Parathyroid adenoma (tissue), 2 donors: ENCODE measurements around the gene TRIM71.

ENCODE experiments used
- H2AFZ ChIP-seq: fragments of 300-600 bp; sonication (generic); one replicate; pipeline ENCODE4 v1.7.0; 2017; ENCODE audit warnings: antibody characterized with exemption, mild to moderate bottlenecking
- H3K27ac ChIP-seq: fragments of 300-600 bp; sonication (generic); one replicate; pipeline ENCODE4 v1.7.0; 2017
- H3K27me3 ChIP-seq: fragments of 300-600 bp; sonication (generic); one replicate; pipeline ENCODE4 v1.7.0; 2017; ENCODE audit warnings: low read length; ENCODE audit not compliant: control insufficient read depth, insufficient read depth
- H3K36me3 ChIP-seq: fragments of 300-600 bp; sonication (generic); one replicate; pipeline ENCODE4 v1.7.0; 2017; ENCODE audit warnings: low read length; ENCODE audit not compliant: control insufficient read depth, insufficient read depth
- H3K4me1 ChIP-seq: fragments of 300-600 bp; sonication (generic); one replicate; pipeline ENCODE4 v1.7.0; 2017; ENCODE audit warnings: control low read depth
- H3K4me2 ChIP-seq: fragments of 300-600 bp; sonication (generic); one replicate; pipeline ENCODE4 v1.7.0; 2017; ENCODE audit warnings: low read length
- H3K4me3 ChIP-seq: fragments of 300-600 bp; sonication (generic); one replicate; pipeline ENCODE4 v1.7.0; 2017; ENCODE audit warnings: low read depth, low read length
- H3K79me2 ChIP-seq: fragments of 300-600 bp; sonication (generic); one replicate; pipeline ENCODE4 v1.7.0; 2017; ENCODE audit warnings: control low read depth
- H3K9ac ChIP-seq: fragments of 300-600 bp; sonication (generic); one replicate; pipeline ENCODE4 v1.7.0; 2017; ENCODE audit warnings: mild to moderate bottlenecking
- H3K9me3 ChIP-seq: fragments of 300-600 bp; sonication (generic); one replicate; pipeline ENCODE4 v1.7.0; 2017; ENCODE audit warnings: low read length; ENCODE audit not compliant: control insufficient read depth
- TF ChIP-seq, protein P1 (sequence below): fragments of 300-600 bp; sonication (generic); IDR thresholded peaks from one replicate; pipeline ENCODE4 v1.7.0; 2017; ENCODE audit warnings: antibody characterized with exemption, mild to moderate bottlenecking
- donor health status: primary hyperparathyroidism.

The TRIM71 gene

DNA sequence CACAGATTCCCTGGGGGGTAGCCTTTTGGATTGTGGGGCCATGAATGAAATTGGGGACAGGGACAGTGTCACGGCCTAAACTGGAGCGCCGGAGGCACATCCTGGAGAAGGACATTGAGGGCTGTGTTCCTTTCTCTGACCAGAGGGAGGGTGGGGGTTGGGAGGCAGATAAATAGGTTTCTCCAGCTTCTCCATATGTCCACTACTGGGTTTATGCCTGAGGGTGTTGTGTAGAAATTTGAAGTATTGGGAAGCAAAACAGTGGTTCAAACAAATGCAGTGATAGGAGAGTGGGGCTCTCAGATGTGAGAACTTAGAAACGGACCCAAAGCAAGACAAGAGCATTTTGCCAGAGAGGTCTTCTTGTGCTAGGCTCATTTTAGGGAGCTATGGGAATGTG lies 34.3 kb downstream of the TRIM71 start:
- Histone ChIP-seq H2AFZ (no peak overlapping the region), H3K9ac (no peak overlapping the region), H3K36me3 (no peaks in the 10 kb centered on the region), H3K9me3 (no peaks in the 10 kb centered on the region), H3K27me3 (no peaks in the 10 kb centered on the region), H3K4me3 (no peak overlapping the region), H3K4me2 (no peak overlapping the region), H3K27ac (no peak overlapping the region), H3K79me2 (no peaks in the 10 kb centered on the region), H3K4me1 (no peaks in the 10 kb centered on the region)
- TF ChIP-seq, protein P1, sequence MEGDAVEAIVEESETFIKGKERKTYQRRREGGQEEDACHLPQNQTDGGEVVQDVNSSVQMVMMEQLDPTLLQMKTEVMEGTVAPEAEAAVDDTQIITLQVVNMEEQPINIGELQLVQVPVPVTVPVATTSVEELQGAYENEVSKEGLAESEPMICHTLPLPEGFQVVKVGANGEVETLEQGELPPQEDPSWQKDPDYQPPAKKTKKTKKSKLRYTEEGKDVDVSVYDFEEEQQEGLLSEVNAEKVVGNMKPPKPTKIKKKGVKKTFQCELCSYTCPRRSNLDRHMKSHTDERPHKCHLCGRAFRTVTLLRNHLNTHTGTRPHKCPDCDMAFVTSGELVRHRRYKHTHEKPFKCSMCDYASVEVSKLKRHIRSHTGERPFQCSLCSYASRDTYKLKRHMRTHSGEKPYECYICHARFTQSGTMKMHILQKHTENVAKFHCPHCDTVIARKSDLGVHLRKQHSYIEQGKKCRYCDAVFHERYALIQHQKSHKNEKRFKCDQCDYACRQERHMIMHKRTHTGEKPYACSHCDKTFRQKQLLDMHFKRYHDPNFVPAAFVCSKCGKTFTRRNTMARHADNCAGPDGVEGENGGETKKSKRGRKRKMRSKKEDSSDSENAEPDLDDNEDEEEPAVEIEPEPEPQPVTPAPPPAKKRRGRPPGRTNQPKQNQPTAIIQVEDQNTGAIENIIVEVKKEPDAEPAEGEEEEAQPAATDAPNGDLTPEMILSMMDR: no peak

DNA sequence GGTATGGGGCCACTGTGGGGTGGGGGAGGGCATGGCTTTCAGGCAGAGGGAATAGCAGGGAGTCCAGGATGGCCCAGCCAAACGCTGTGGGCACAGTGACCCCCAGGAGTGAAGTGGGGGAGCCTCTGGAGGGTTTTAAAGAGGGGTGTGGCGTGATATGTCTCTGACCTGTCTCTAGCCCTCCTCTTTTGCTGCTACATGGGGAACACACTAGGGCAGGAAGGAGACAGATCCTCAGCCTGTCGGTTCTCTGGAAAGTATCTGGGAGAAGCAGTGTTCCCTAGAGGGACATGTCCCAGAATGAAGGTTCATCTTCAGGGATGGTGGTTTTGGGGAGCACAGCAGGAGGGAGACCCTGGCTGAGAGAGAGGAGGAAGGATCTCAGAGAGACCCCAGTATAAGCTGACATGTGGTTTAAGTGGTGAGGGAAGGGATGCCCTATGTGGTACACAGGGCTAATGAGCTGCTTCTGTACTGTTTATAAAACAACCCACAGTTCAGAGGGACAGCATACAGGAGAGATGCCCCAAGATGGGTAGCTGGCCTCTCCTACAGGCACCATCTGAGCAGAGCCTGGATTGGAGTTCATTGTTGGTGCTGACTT lies 37.7 kb downstream of the TRIM71 start:
- Histone ChIP-seq H3K79me2 (no peaks in the 10 kb centered on the region), H3K4me2 (no peak overlapping the region), H3K4me1 (no peaks in the 10 kb centered on the region), H2AFZ (no peak overlapping the region), H3K4me3 (no peak overlapping the region), H3K36me3 (no peaks in the 10 kb centered on the region), H3K9ac (no peak overlapping the region), H3K27me3 (no peaks in the 10 kb centered on the region), H3K9me3 (no peaks in the 10 kb centered on the region), H3K27ac (no peak overlapping the region)
- TF ChIP-seq, protein P1: no peak

DNA sequence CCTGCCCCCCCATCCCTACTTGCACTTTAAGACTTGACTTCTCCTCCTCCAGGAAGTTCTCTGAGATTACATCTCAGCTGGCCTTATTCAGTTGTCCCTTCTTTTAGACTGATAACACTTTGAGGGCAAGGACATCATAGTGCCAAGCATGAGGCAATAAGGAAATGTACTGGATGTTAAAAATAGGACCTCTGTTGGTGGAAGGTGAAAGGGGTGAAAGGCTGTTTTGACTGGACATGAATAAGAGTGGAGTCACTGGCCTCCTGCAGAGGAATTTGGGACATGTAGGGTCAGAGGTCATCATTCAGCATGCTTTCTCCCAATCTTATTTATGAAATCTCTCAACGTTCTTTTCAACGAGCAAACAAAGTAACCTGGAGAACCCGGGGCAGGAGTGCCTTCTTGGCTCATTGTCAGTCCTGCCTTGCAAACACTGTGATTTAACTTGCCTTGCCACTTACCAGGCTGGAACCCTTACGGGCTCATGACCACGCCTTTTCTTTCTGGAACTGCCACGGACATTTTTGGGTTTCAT lies 38.6 kb downstream of the TRIM71 start:
- Histone ChIP-seq H3K36me3 (no peaks in the 10 kb centered on the region), H3K79me2 (no peaks in the 10 kb centered on the region), H3K4me2 (no peak overlapping the region), H3K4me3 (no peak overlapping the region), H2AFZ (no peak overlapping the region), H3K4me1 (no peaks in the 10 kb centered on the region), H3K27ac (no peak overlapping the region), H3K9me3 (no peaks in the 10 kb centered on the region), H3K27me3 (no peaks in the 10 kb centered on the region), H3K9ac (no peak overlapping the region)
- TF ChIP-seq, protein P1: no peak

DNA sequence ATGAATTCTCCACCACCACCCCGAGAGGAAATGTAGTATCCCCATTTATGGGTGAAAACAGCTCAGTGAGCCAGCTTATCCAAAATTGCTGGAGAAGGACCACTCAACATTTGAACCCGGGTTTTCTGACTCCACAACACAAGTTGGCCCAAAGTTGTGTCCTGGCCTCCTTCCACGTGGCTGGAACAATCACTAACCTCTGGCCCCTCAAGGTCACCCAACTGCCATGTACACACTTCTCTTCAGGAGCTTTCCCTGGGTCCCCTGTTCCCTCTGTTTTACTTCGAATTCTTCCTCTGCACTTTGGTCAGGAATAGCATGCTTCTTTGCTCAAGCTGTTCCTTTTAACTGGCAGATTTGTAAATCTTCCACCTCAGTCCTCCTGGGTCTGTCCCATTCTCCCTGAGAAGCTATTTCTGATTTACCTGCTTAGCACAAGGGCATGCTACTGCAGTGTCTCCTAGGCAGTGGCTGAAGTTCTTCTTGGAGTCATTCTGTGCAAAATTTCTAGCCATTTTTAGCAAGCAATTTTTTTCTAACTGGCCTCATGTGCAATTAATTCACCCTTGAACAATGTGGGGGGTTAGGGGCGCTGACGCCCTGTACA lies 39.2 kb downstream of the TRIM71 start:
- Histone ChIP-seq H2AFZ (no peak overlapping the region), H3K4me3 (no peak overlapping the region), H3K79me2 (no peaks in the 10 kb centered on the region), H3K9ac (no peak overlapping the region), H3K4me2 (no peak overlapping the region), H3K27me3 (no peaks in the 10 kb centered on the region), H3K27ac (no peak overlapping the region), H3K4me1 (no peaks in the 10 kb centered on the region), H3K9me3 (no peaks in the 10 kb centered on the region), H3K36me3 (no peaks in the 10 kb centered on the region)
- TF ChIP-seq, protein P1: no peak

DNA sequence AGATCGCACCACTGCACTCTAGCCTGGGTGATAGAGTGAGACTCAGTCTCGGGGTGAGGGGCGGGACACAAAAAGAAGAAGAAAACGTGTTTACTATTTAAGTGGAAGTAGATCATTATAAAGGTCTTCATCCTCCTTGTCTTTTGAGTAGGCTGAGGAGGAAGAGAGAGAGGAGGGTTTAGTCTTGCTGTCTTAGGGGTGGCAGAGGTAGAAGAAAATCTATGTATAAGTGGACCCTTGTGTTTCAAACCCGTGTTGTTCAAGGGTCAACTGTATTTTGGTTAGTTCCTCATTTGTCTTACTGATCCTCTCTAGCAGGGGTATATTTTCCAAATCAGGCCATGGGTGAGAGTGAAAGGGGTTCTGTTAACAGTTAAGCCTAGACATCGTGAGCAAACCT lies 40.1 kb downstream of the TRIM71 start:
- Histone ChIP-seq H3K4me1 (no peaks in the 10 kb centered on the region), H2AFZ (no peak overlapping the region), H3K36me3 (no peaks in the 10 kb centered on the region), H3K4me2 (no peak overlapping the region), H3K27ac (no peak overlapping the region), H3K4me3 (no peak overlapping the region), H3K9ac (no peak overlapping the region), H3K27me3 (no peaks in the 10 kb centered on the region), H3K79me2 (no peaks in the 10 kb centered on the region), H3K9me3 (no peaks in the 10 kb centered on the region)
- TF ChIP-seq, protein P1: no peak
